ENCODE data around the gene ISM2.

The ISM2 gene

GRCh38 chr14:77469539-77469938, 29.1 kb downstream of the ISM2 start:
- DNase-seq (ENCODE audit: low read depth in 1 of 2, low spot score in 1 of 2), result no peak

- DNase-seq (ENCODE audit: low read depth in 1 of 2, low spot score in 1 of 2), result no peak
Measured at GRCh38 chr14:77469067-77469505, 29.5 kb downstream of the ISM2 start.

- DNase-seq (ENCODE audit: low read depth in 1 of 2, low spot score in 1 of 2), result no peak
Measured at GRCh38 chr14:77467801-77468200, 30.8 kb downstream of the ISM2 start.

- peak; percentile 9 to 48 for DNase-seq (ENCODE audit: low read depth in 1 of 2, low spot score in 1 of 2)
Measured at GRCh38 chr14:77459072-77459723, 39.4 kb downstream of the ISM2 start.

- peak; percentile 12 to 14 for DNase-seq (ENCODE audit: low read depth in 1 of 2, low spot score in 1 of 2)
Measured at GRCh38 chr14:77458249-77458950, 40.2 kb downstream of the ISM2 start.

- DNase-seq (ENCODE audit: low read depth in 1 of 2, low spot score in 1 of 2), result peak; percentile 80 to 94
Measured at GRCh38 chr14:77457522-77458248, 40.9 kb downstream of the ISM2 start, which contains the start of the genes AHSA1 and VIPAS39. TSS of gene AHSA1 (plus strand) at chr14:77458093. CDS start at chr14:77458190, 97 bp downstream. TSS of gene VIPAS39 (minus strand) at chr14:77457601. CDS start at chr14:77454102, 3,499 bp downstream.

GRCh38 chr14:77457115-77457521, 41.5 kb downstream of the ISM2 start:
- no peak for DNase-seq (ENCODE audit: low read depth in 1 of 2, low spot score in 1 of 2)

- DNase-seq (ENCODE audit: low read depth in 1 of 2, low spot score in 1 of 2), result no peak
Measured at GRCh38 chr14:77455966-77456640, 42.5 kb downstream of the ISM2 start.

GRCh38 chr14:77442196-77442595, 56.4 kb downstream of the ISM2 start:
- no peak for DNase-seq (ENCODE audit: low read depth in 1 of 2, low spot score in 1 of 2)

- no peak for DNase-seq (ENCODE audit: low read depth in 1 of 2, low spot score in 1 of 2)
Measured at GRCh38 chr14:77439861-77440260, 58.8 kb downstream of the ISM2 start.

GRCh38 chr14:77438596-77438995, 60.0 kb downstream of the ISM2 start:
- no peak for DNase-seq (ENCODE audit: low read depth in 1 of 2, low spot score in 1 of 2)

- no peak for DNase-seq (ENCODE audit: low read depth in 1 of 2, low spot score in 1 of 2)
Measured at GRCh38 chr14:77436042-77436441, 62.6 kb downstream of the ISM2 start.

- no peak for DNase-seq (ENCODE audit: low read depth in 1 of 2, low spot score in 1 of 2)
Measured at GRCh38 chr14:77426396-77426795, 72.2 kb downstream of the ISM2 start.

- DNase-seq (ENCODE audit: low read depth in 1 of 2, low spot score in 1 of 2), result no peak
Measured at GRCh38 chr14:77424862-77425261, 73.8 kb downstream of the ISM2 start.
